DMS53 treated with DMSO at 0.1 percent for 48 hours (cell line): ENCODE data around the gene NT5C2.

Experiments
- DNase-seq: peaks from one replicate; lab custom pipeline; 2025; ENCODE audit not compliant: unreplicated experiment; lab: John Stamatoyannopoulos, UW

Gene NT5C2

GRCh38 chr10:103125323-103126267 lies 67.5 kb downstream of the NT5C2 start:
- DNase-seq = no peak

GRCh38 chr10:103124420-103125096 lies 68.5 kb downstream of the NT5C2 start:
- no peak for DNase-seq

GRCh38 chr10:103123282-103124024 lies 69.6 kb downstream of the NT5C2 start:
- no peak for DNase-seq

GRCh38 chr10:103120977-103121735 lies 71.9 kb downstream of the NT5C2 start:
- no peak for DNase-seq

GRCh38 chr10:103120546-103120945 lies 72.5 kb downstream of the NT5C2 start:
- DNase-seq = no peak

- no peak for DNase-seq
Measured at GRCh38 chr10:103117247-103117646, 75.8 kb downstream of the NT5C2 start.

GRCh38 chr10:103114876-103115275 lies 78.2 kb downstream of the NT5C2 start:
- no peak for DNase-seq

- DNase-seq = no peak
Measured at GRCh38 chr10:103111918-103112877, 80.9 kb downstream of the NT5C2 start.

GRCh38 chr10:103111031-103111917 lies 81.8 kb downstream of the NT5C2 start:
- no peak for DNase-seq

- DNase-seq = no peak
Measured at GRCh38 chr10:103110407-103110806, 82.7 kb downstream of the NT5C2 start.

GRCh38 chr10:103109821-103110220 lies 83.3 kb downstream of the NT5C2 start:
- DNase-seq = no peak

GRCh38 chr10:103106539-103106938 lies 86.5 kb downstream of the NT5C2 start:
- DNase-seq = no peak

- no peak for DNase-seq
Measured at GRCh38 chr10:103105462-103105861, 87.6 kb downstream of the NT5C2 start.

- DNase-seq = no peak
Measured at GRCh38 chr10:103104721-103105120, 88.4 kb downstream of the NT5C2 start.

GRCh38 chr10:103103989-103104388 lies 89.1 kb downstream of the NT5C2 start:
- DNase-seq = no peak

GRCh38 chr10:103102195-103102594 lies 90.9 kb downstream of the NT5C2 start:
- no peak for DNase-seq

- no peak for DNase-seq
Measured at GRCh38 chr10:103100620-103101019, 92.5 kb downstream of the NT5C2 start.

- no peak for DNase-seq
Measured at GRCh38 chr10:103098240-103098639, 94.8 kb downstream of the NT5C2 start.

- DNase-seq = no peak
Measured at GRCh38 chr10:103096130-103096529, 96.9 kb downstream of the NT5C2 start.
